ENCODE measurements around the gene RABGGTB.
"Not testable (repeated sequence)": the region's sequence is repeated elsewhere in the genome, so short reads cannot be mapped to it uniquely, and the experiment has no call there.

RABGGTB gene

DNA sequence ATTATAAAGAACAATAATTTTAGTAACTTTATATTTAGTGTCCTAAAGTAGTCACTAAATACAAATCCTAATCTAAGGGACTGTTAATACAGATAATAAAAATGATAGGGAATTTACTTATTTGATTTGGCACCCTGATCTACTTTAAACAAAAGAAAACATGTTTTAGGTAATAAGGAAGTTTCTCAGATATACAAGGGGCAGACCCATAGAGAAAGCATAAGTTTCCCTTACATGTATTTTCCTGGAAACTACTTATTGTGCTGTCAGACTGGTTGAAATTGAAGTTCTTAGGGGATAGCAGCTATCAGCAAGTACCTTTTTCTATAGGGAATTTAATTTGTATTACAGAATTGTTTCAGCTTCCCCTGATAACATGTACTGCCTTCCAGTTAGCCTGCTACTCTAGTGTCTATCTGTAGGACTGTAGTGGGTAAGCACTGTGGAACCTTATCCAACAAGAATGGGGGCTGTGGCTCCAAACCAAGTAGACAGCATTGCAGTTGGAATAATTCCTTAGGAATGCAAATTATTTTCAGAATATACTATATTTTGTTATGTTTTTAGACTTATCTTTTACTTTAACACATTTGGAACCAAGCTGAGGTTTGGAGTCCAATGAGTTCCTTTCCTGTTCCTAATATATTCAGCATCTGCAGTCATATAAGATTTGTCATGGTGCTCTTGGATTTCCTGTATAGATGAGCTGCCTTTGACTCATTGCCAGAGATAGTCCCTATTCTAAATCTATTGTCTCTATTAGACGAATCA is 25.3 kb downstream of the RABGGTB start:
- TF ChIP-seq GATA1 (IDR thresholded peaks at IDR 0.05; ENCODE audit: low read depth, low read length): no peak
- no peak for TF ChIP-seq POLR2A (IDR thresholded peaks at IDR 0.05; ENCODE audit: low read length)
- no peak for DNase-seq

DNA sequence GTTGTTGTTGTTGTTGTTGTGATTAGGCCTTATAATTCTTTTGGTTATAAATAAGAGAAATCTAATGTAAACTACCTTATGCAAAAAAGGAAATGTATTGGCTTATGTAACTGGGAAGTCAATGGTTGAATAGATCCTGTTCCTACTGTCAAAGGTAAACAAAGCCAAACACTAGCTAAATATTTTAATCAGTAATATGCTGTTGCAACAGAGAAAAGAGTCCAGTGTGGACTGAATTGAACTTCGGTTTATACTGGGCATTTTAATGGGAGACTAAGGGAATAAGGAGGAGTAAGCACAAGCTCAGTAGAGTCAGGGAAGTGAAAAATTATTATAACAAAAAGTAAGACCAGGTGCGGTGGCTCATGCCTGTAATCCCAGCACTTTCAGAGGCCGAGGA is 26.0 kb downstream of the RABGGTB start:
- TF ChIP-seq POLR2A (IDR thresholded peaks at IDR 0.05; ENCODE audit: low read length) (no peak), GATA1 (IDR thresholded peaks at IDR 0.05; ENCODE audit: low read depth, low read length) (no peak)
- no peak for DNase-seq

GRCh38 chr1:75823596-75823995 is 37.5 kb downstream of the RABGGTB start:
- not testable (repeated sequence) for DNase-seq

GRCh38 chr1:75836528-75837100 is 50.6 kb downstream of the RABGGTB start:
- TF ChIP-seq POLR2A (IDR thresholded peaks at IDR 0.05; ENCODE audit: low read length) (no peak), GATA1 (IDR thresholded peaks at IDR 0.05; ENCODE audit: low read depth, low read length) (no peak)
- DNase-seq: no peak

GRCh38 chr1:75838079-75838478 is 52.0 kb downstream of the RABGGTB start:
- no peak for DNase-seq
- TF ChIP-seq GATA1 (IDR thresholded peaks at IDR 0.05; ENCODE audit: low read depth, low read length): no peak
- no peak for TF ChIP-seq POLR2A (IDR thresholded peaks at IDR 0.05; ENCODE audit: low read length)

DNA sequence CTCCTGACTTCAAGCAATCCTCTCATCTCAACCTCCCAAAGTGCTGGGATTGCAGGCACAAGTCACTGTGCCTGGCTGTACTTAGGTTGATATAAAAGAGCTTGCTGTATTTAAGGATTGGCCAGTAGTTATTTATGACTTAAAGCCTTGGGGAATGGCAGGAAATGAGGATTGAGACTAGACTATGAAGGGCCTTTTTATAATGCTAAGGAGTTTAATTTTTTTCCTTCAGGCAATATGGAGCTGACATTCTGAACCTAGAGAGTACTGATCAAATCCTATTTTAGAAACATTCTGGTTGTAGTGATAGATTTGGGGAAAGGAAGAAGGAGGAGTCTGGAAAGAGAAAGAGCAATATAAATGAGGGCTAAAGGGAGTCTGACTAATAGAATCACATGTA is 55.4 kb downstream of the RABGGTB start:
- no peak for DNase-seq
- no peak for TF ChIP-seq GATA1 (IDR thresholded peaks at IDR 0.05; ENCODE audit: low read depth, low read length)
- TF ChIP-seq POLR2A (IDR thresholded peaks at IDR 0.05; ENCODE audit: low read length): no peak

Measured in erythroblast (primary cell).